Activated T-cell treated with anti-CD3 and anti-CD28 coated beads, Interleukin-2, amount 50 U/mL, for 48 hours (primary cell): ENCODE data around the gene SLC33A1.
"Not testable (repeated sequence)": the region's sequence is repeated elsewhere in the genome, so short reads cannot be mapped to it uniquely, and the experiment has no call there.

Experiments
- DNase-seq, 2 experiments: peaks; one replicate each; pipeline ENCODE4 v3.0.0-alpha.2; 2020

The SLC33A1 gene

GRCh38 chr3:155861476-155862183 lies 7.4 kb upstream of the SLC33A1 start:
- DNase-seq: no peak

- DNase-seq: not testable (repeated sequence)
These were observed 6.2 kb upstream of the SLC33A1 start for GRCh38 chr3:155860424-155860823.

GRCh38 chr3:155859859-155860258 lies 5.6 kb upstream of the SLC33A1 start:
- no peak for DNase-seq

GRCh38 chr3:155853214-155854140 lies 750 bp downstream of the SLC33A1 start:
- DNase-seq: peak; percentile 60

- DNase-seq: no peak
These were observed 1.9 kb downstream of the SLC33A1 start for GRCh38 chr3:155852341-155852740.

GRCh38 chr3:155849404-155849803 lies 4.8 kb downstream of the SLC33A1 start:
- DNase-seq: not testable (repeated sequence)

GRCh38 chr3:155847993-155848392 lies 6.2 kb downstream of the SLC33A1 start:
- no peak for DNase-seq

- DNase-seq: no peak
These were observed 8.1 kb downstream of the SLC33A1 start for GRCh38 chr3:155846119-155846518.

GRCh38 chr3:155843569-155843968 lies 10.7 kb downstream of the SLC33A1 start:
- DNase-seq: no peak

- DNase-seq: no peak
These were observed 18.7 kb downstream of the SLC33A1 start for GRCh38 chr3:155835341-155836071.

GRCh38 chr3:155828490-155829098 lies 25.6 kb downstream of the SLC33A1 start:
- not testable (repeated sequence) for DNase-seq

GRCh38 chr3:155815030-155815545 lies 39.1 kb downstream of the SLC33A1 start:
- no peak for DNase-seq

- DNase-seq: not testable (repeated sequence)
These were observed 41.0 kb downstream of the SLC33A1 start for GRCh38 chr3:155813224-155813623.

- no peak for DNase-seq
These were observed 45.0 kb downstream of the SLC33A1 start for GRCh38 chr3:155809181-155809580.

GRCh38 chr3:155807823-155808222 lies 46.4 kb downstream of the SLC33A1 start:
- DNase-seq: no peak

GRCh38 chr3:155805802-155806618 lies 48.2 kb downstream of the SLC33A1 start, which contains the start of gene C3orf33:
Gene C3orf33, minus strand, starts transcription at chr3:155806278. Its CDS starts 26 bp downstream, at chr3:155806252.
- DNase-seq: peak; percentile 85 to 88

- no peak for DNase-seq
These were observed 48.9 kb downstream of the SLC33A1 start for GRCh38 chr3:155805204-155805801.

- no peak for DNase-seq
These were observed 49.9 kb downstream of the SLC33A1 start for GRCh38 chr3:155804323-155804722.

GRCh38 chr3:155792532-155792931 lies 61.7 kb downstream of the SLC33A1 start:
- no peak for DNase-seq

- DNase-seq: no peak
These were observed 63.0 kb downstream of the SLC33A1 start for GRCh38 chr3:155791190-155791589.
